ENCODE results near the gene LTB. TPM values are rescaled to one million over a fixed set of nuclear protein-coding genes. Genes with fewer than 3 reads are reported as not detected.

Gene LTB
- total RNA-seq, 3 donors from 2014 or later: 0.96 to 1.0 TPM; not detected in 1

- H3K4me1 ChIP-seq: no peaks in the 10 kb centered on the region
- no peak for DNase-seq (ENCODE audit: low spot score in 2 of 2)
- no peak for TF ChIP-seq POLR2AphosphoS5 (IDR thresholded peaks at IDR 0.05)
- TF ChIP-seq CTCF (IDR thresholded peaks at IDR 0.05): no peak
- TF ChIP-seq POLR2A (IDR thresholded peaks at IDR 0.05): no peak
- H3K9me3 ChIP-seq: no peaks in the 10 kb centered on the region
- no peaks in the 10 kb centered on the region for H3K36me3 ChIP-seq
- H3K4me3 ChIP-seq: peak overlapping the region; percentile 64 to 76 (median 76)
- H3K27ac ChIP-seq: peak overlapping the region; percentile 73 to 80
- intact Hi-C loops (cut with DNase I; ENCODE audit: low total_unique reads): no loop called here
- no peaks in the 10 kb centered on the region for H3K27me3 ChIP-seq
Observed at GRCh38 chr6:31581434-31582229, 592 bp downstream of the LTB start.

GRCh38 chr6:31580807-31581433, 1.3 kb downstream of the LTB start:
- H3K27ac ChIP-seq: peak overlapping the region; percentile 73 to 80
- peak; percentile 75 to 85 for DNase-seq (ENCODE audit: low spot score in 2 of 2)

GRCh38 chr6:31580438-31580740, 1.8 kb downstream of the LTB start:
- intact Hi-C loops (cut with DNase I; ENCODE audit: low total_unique reads): no loop called here
- peak overlapping the region; percentile 73 to 80 for H3K27ac ChIP-seq
- TF ChIP-seq CTCF (IDR thresholded peaks at IDR 0.05): no peak
- TF ChIP-seq POLR2A (IDR thresholded peaks at IDR 0.05): no peak
- TF ChIP-seq POLR2AphosphoS5 (IDR thresholded peaks at IDR 0.05): no peak

More at GRCh38 chr6:31580807-31581433, 1.3 kb downstream of the LTB start:
- Histone ChIP-seq H3K27me3 (no peaks in the 10 kb centered on the region), H3K9me3 (no peaks in the 10 kb centered on the region), H3K36me3 (no peaks in the 10 kb centered on the region), H3K4me3 (peak overlapping the region; percentile 64 to 76 (median 76)), H3K4me1 (no peaks in the 10 kb centered on the region)
- TF ChIP-seq CTCF (IDR thresholded peaks at IDR 0.05): peak; percentile 90 to 95 (median 93)
- TF ChIP-seq POLR2A (IDR thresholded peaks at IDR 0.05): no peak
- peak; percentile 53 to 64 (median 64) for TF ChIP-seq POLR2AphosphoS5 (IDR thresholded peaks at IDR 0.05)
- intact Hi-C loops (cut with DNase I; ENCODE audit: low total_unique reads): no loop called here

GRCh38 chr6:31579546-31580437, 2.4 kb downstream of the LTB start:
- no peak for DNase-seq (ENCODE audit: low spot score in 2 of 2)
- Histone ChIP-seq H3K36me3 (no peaks in the 10 kb centered on the region), H3K27ac (no peak overlapping the region), H3K27me3 (no peaks in the 10 kb centered on the region), H3K9me3 (no peaks in the 10 kb centered on the region), H3K4me3 (peak overlapping the region in 1 of 3 donors; percentile 76), H3K4me1 (no peaks in the 10 kb centered on the region)
- intact Hi-C loops (cut with DNase I; ENCODE audit: low total_unique reads): no loop called here
- TF ChIP-seq CTCF (IDR thresholded peaks at IDR 0.05) (no peak), POLR2AphosphoS5 (IDR thresholded peaks at IDR 0.05) (no peak), POLR2A (IDR thresholded peaks at IDR 0.05) (no peak)

More at GRCh38 chr6:31580438-31580740, 1.8 kb downstream of the LTB start:
- Histone ChIP-seq H3K9me3 (no peaks in the 10 kb centered on the region), H3K27me3 (no peaks in the 10 kb centered on the region), H3K36me3 (no peaks in the 10 kb centered on the region), H3K4me3 (peak overlapping the region; percentile 64 to 76 (median 76)), H3K4me1 (no peaks in the 10 kb centered on the region)
- DNase-seq (ENCODE audit: low spot score in 2 of 2): no peak
